Testis (tissue), 2 donors: ENCODE data around the gene ARHGEF7.

Experiments
- POLR2A ChIP-seq: fragments of 450-650 bp; IDR thresholded peaks from one replicate; pipeline ENCODE4 v1.6.1; 2017; ENCODE audit warnings: antibody characterized with exemption, mild to moderate bottlenecking, moderate library complexity
- TF ChIP-seq, protein P1 (sequence below), 3 experiments: fragments of 450-650 bp in 2 of 3; fragments of 200-600 bp in 1 of 3; sonication (generic) in 1 of 3; IDR thresholded peaks; one replicate each; pipeline ENCODE4 v1.5.1; 2016 to 2019; ENCODE audit warnings: antibody characterized with exemption in 3 of 3, mild to moderate bottlenecking in 2 of 3, moderate library complexity in 1 of 3

DNA sequence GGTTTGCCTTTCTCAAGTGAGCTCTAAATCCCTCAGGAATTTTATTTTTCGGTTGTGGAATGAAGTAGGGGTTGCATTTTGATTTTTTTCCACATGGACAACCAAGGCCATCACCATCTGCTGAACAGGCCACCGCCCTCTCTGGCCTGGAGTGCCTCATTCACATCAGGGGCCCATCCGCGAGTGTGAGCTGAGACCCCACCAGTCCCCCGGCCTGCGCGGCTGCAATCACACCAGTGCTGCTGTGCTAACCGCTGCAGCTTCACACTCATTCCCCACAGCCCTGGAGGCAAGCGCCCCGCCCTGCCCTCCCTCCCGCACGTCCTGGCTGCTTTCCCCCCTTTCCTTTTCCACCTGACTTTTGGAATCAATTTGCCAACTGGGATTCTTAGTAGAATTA, 35.7 kb upstream of the ARHGEF7 start:
- TF ChIP-seq, protein P1, sequence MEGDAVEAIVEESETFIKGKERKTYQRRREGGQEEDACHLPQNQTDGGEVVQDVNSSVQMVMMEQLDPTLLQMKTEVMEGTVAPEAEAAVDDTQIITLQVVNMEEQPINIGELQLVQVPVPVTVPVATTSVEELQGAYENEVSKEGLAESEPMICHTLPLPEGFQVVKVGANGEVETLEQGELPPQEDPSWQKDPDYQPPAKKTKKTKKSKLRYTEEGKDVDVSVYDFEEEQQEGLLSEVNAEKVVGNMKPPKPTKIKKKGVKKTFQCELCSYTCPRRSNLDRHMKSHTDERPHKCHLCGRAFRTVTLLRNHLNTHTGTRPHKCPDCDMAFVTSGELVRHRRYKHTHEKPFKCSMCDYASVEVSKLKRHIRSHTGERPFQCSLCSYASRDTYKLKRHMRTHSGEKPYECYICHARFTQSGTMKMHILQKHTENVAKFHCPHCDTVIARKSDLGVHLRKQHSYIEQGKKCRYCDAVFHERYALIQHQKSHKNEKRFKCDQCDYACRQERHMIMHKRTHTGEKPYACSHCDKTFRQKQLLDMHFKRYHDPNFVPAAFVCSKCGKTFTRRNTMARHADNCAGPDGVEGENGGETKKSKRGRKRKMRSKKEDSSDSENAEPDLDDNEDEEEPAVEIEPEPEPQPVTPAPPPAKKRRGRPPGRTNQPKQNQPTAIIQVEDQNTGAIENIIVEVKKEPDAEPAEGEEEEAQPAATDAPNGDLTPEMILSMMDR (IDR thresholded peaks at IDR 0.05): no peak
- no peak for TF ChIP-seq POLR2A
